ENCODE results near the gene RPLP2.
A peak's percentile ranks its signal among the peaks of the same experiment; 100 is the strongest.

RPLP2 gene

DNA sequence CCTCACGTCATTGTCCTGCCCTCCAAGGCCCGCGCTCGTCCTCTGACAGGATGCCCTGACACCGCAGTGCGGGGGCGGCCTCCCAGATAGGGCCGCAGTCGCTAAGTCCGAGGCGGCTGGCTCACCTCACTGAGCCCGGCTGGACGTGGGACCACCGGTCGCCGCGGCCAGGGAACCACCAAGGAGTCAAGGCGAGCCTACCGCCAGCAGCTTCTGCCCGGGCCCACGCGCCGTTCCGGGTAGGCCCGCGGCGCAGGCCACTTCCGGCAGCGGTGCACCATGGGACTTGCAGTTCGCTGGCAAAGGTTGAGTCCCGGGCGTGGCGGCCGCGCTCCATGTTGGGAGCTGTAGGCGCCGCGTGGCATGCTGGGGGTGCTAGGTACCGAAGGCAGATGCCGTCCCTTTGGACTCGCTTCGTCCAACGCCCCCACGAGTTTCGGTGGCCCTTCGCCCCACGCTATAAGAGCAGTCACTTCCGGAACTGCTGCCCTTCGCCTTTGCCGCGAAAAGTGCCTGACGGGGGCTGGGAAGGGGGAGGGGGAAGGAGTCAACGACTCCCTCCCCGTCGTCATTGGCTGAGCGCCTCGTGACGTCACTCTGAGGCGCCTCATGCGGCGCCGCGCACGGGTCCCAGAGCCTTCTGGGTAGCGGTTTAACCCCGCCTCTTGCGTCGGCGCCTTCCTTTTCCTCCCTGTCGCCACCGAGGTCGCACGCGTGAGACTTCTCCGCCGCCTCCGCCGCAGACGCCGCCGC is at the start of gene RPLP2:
Gene RPLP2 (plus strand): TSS at position 681 of the 753 bp plus-strand sequence. CDS start 268 bp downstream, outside the sequence.
- DNase-seq (ENCODE audit: extremely low read depth in 1 of 2, low read depth in 1 of 2), result peak; percentile 96 to 98

DNA sequence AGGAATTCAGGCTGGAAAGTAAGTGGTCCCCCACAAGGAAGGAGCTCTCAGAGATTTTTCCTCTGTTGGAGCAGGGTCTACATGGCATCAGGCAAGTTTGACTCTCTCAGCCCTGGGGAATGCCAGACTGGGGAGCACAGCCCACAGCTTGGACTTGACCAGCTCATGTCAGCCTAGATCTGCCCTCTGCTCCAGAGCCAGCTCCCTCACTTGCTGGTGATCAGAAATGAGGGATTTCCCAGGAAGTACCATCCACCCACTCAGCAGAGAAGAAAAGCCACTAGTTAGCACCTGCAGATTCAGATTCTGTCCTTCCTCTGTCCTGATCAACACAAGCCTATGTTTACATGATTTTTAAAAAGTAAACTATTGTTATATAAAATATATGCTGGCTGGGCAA is 49.5 kb upstream of the RPLP2 start:
- no peak for DNase-seq (ENCODE audit: extremely low read depth in 1 of 2, low read depth in 1 of 2)

GRCh38 chr11:761526-762108 is 48.1 kb upstream of the RPLP2 start:
- DNase-seq (ENCODE audit: extremely low read depth in 1 of 2, low read depth in 1 of 2), result no peak

DNA sequence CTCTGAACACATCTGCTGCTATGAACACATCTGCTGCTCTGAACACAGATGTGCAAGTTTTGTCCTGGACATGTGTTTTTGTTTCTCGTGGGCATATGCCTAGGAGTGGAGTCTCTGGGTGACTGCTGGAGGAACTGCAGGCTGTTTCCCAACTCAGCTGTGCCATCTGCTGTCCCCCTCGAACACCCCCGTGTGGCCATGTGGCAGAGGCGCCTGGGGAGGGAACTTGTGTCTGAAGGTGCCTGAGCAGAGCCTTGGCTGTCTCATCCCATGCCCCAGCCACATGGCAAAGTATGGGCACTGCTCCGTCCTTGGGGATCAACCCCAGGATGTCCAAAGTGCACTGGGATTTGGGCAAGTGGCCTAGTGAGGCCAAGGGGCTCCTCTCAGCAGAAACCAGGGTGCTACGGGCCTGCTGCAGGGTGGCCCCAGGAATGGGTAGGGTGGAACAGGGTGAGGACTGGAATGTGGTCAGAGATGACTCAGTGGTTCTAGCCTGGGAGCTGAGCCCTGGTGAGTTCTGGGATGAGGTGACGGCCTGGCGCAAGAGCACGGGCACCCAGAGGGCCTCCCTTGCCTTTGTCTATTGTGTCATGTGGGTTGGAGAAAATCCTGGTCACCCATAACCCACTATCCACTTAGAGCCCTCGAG is 47.2 kb upstream of the RPLP2 start:
- no peak for DNase-seq (ENCODE audit: extremely low read depth in 1 of 2, low read depth in 1 of 2)

GRCh38 chr11:763073-763463 is 46.7 kb upstream of the RPLP2 start:
- no peak for DNase-seq (ENCODE audit: extremely low read depth in 1 of 2, low read depth in 1 of 2)

DNA sequence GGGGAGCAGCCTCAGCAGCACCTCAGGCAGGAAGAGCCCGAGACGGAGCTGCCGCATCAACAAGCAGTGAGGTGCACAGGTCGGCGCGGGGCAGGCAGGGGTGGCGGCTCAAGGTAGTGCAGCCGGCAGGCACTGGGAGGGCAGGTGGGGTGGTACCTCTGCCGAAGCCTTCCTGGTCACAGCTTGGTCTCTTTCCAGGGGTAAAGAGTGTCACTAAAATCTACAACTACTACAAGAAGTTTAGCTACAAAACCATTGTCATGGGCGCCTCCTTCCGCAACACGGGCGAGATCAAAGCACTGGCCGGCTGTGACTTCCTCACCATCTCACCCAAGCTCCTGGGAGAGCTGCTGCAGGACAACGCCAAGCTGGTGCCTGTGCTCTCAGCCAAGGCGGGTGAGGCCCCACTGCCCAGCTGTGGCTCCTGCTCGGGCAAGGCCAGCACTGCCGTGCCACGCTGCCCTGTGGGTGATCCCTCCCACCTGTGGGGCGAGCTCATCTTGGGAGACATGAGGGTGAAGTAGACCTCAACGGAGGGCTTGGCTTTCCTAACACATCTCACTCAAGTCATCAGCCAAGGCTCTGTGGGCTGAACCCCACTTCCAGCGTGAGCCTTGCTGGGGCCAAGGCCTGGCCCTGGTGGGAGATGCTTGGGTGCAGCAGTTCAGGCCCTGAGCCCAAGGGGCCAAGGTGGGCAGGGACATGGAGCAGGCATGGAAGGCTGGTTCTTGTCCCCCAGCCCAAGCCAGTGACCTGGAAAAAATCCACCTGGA is 46.0 kb upstream of the RPLP2 start:
- no peak for DNase-seq (ENCODE audit: extremely low read depth in 1 of 2, low read depth in 1 of 2)

DNA sequence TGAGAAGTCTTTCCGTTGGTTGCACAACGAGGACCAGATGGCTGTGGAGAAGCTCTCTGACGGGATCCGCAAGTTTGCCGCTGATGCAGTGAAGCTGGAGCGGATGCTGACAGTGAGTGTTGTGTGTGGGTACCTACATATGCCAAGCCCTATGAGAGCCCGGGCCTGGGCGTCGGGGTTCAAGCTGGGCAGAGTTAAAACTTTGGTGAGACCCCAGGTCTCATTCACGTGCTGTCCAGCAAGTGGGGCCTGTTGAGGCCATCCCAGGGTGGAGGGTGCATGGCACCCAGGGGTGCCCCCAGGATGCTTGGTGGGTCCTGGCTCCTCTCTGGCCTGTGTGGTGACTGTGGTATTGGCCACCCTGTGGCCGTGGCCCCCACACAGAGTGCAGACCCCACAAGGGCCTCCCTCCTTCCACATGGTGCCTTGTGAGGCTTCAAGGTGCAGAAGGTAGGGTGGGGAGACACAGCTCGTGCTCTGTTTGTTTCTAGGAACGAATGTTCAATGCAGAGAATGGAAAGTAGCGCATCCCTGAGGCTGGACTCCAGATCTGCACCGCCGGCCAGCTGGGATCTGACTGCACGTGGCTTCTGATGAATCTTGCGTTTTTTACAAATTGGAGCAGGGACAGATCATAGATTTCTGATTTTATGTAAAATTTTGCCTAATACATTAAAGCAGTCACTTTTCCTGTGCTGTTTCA is 45.3 kb upstream of the RPLP2 start:
- DNase-seq (ENCODE audit: extremely low read depth in 1 of 2, low read depth in 1 of 2), result no peak

GRCh38 chr11:765025-765801 is 44.6 kb upstream of the RPLP2 start:
- no peak for DNase-seq (ENCODE audit: extremely low read depth in 1 of 2, low read depth in 1 of 2)

DNA sequence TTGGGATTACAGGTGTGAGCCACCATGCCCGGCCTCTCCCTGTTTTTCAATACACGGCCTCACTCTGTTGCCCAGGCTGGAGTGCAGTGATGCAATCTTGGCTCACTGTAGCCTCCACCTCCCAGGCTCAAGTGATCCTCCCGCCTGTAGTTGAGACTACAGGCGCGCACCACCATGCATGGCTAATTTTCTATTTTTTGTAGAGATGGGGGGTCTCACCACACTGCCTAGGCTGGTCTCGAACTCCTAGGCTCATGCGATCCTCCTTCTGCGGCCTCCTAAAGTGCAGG is 44.0 kb upstream of the RPLP2 start:
- no peak for DNase-seq (ENCODE audit: extremely low read depth in 1 of 2, low read depth in 1 of 2)

DNA sequence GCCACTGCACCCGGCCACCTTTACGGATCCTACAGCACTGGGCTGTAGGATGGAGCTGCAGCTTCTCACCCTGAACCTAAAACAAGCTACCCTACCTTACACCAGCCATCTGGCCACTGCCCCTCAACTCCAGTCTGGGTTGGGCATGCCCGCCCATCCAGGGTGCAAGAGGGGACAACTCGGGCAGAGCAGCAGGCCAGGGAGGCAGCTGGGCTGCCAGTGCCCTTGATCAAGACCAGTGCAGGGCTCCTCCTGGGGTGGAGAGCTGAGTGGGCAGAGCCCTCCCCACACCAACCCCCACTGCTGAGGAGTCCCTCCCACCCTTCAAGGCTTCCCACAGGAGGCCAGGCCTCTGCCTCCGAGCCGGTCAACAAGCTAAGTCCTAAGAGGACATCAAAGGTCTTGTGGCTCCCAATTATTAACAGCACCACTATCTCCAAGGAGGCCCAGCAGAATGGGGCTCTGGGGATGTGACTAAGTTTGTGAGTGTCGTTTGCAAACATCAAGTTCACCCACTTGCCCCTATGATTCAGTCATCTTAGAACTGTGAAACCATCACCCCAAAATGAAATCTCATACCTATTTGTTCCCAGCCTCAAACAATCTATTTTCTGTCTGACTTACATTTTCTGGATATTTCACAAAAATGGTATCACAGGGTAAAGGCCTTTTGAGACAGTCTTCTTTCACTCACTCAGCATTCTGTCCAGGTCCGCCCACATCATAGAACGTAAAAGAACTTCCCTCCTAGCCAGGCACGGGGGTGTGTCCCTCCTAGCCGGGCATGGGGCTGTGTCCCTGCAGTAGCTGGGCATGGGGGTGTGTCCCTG is 43.4 kb upstream of the RPLP2 start:
- no peak for DNase-seq (ENCODE audit: extremely low read depth in 1 of 2, low read depth in 1 of 2)

DNA sequence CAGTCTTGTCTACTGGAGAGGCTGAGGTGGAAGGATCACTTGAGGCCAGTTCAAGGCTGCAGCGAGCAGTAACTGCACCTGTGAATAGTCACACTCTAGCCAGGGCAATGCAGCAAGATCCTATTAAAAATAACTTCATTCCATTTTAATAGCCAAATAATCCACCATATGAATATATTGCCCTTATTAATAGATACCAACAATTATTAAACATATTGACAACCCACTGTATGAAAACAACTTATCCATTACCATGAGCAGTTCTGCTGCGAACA is 42.9 kb upstream of the RPLP2 start:
- no peak for DNase-seq (ENCODE audit: extremely low read depth in 1 of 2, low read depth in 1 of 2)

GRCh38 chr11:767238-767637 is 42.5 kb upstream of the RPLP2 start:
- DNase-seq (ENCODE audit: extremely low read depth in 1 of 2, low read depth in 1 of 2), result no peak

DNA sequence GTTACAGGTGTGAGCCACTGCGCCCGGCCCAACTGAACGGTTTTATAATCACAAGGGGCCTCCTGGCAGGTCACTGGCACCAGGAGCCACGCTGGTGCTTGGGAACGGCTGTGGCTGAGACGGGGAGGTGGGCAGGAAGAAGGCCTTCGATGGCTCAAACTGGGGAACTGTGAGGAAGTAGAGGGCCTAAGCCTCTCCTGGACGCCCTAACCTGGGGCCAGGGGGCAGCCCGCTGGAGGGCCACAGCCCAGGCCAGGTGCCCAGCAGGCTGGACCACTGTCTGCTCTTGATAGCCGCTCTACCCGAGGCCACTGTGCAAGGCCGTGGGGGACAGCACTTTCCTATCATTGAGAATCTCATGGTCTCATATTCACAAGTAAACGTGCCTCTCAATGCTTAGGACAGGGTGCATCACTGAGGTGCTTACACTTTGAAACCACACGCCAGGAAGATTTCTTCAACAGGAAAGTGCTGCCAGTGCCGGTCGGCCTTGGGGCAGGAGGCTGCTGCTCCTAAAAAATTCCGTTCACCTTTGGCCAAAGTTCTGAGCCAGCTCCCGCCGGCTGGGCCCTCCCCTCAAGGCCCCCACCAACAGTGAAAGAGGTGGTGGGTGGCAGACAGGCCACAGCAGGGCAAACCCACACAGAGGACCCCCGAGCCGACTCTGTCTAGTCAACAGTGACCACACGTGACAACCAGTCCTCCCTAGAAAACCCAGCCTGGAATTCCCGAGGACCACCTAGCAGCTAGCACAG is 39.7 kb upstream of the RPLP2 start:
- DNase-seq (ENCODE audit: extremely low read depth in 1 of 2, low read depth in 1 of 2), result no peak

- DNase-seq (ENCODE audit: extremely low read depth in 1 of 2, low read depth in 1 of 2), result no peak
Measured at GRCh38 chr11:770642-771616, 38.8 kb upstream of the RPLP2 start.

- no peak for DNase-seq (ENCODE audit: extremely low read depth in 1 of 2, low read depth in 1 of 2)
Measured at GRCh38 chr11:771617-772204, 38.1 kb upstream of the RPLP2 start.

- DNase-seq (ENCODE audit: extremely low read depth in 1 of 2, low read depth in 1 of 2), result no peak
Measured at GRCh38 chr11:772429-773390, 37.1 kb upstream of the RPLP2 start.
